HG02623 (cell line): ENCODE measurements around the gene PTPA.

ENCODE experiments used
- ATAC-seq: cut with Tn5 transposase; IDR thresholded peaks from one replicate; pipeline ENCODE4 v1.9.1; 2021; ENCODE audit warnings: moderate library complexity; ENCODE audit not compliant: unreplicated experiment

The PTPA gene

DNA sequence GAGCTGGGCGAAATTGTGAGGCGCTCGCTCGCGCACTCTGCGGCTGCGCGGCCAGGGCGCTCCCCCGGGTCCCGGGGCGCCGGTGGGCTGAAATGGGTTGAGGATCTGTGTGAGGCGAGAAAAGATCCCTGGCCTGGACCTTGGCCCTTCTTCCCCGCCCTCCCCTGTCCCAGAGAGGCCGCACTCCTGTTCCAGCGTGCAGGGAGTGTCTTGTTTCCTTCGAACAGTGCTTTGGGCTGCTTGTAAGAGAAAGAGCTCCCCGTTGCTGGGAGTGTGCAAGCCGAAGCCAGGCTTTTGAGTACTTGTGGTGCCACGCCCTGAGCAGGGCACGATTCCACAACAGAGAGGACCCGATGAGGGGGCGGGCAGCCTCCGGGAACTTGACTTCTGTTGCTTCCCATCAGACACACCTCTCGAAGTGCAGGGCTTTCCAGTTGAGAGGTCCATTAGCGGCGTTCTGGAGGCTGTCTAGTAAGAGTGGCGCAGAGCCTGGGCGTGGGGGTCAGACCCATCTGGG lies 29.8 kb upstream of the PTPA start:
- no peak for ATAC-seq

DNA sequence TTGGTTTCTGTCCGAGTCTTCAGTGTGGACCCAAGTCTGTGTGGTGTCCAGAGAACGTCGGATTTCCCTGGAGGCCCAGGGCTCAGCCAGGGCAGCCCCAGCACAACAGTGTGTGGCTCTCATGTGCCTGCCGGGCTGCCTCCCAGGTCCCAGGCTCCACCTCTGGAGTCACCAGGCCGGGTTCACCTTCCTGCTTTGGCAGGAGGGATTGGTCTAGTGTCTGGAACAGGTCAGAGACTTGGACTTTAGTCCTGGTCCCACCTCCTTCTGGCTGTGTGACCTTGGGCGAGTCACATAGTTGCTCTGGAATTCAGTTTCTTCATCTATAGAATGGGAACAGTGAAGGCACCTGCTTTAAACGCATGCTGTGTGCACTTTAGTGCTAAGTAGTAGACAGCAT lies 27.1 kb upstream of the PTPA start:
- no peak for ATAC-seq

DNA sequence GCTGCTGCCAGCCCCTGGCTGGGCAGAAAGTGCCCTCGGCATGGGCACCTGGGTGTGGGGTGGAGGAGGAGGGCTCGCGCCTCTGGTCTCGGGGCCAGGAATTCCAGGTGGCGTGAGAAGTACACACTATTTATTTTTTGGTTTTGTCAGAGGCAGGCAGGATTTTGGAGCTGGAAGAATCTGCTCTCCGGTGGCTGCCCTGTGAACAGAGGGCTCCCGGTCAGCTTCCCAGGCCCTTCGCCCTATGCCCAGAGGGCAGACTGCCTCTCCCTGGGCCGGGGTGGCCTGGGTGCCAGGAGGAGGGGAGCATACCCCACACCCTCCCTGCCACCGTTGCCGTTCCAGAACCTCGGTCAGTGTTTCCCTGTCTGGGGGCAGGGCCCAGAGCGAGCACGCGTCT lies 22.0 kb upstream of the PTPA start:
- ATAC-seq: no peak

DNA sequence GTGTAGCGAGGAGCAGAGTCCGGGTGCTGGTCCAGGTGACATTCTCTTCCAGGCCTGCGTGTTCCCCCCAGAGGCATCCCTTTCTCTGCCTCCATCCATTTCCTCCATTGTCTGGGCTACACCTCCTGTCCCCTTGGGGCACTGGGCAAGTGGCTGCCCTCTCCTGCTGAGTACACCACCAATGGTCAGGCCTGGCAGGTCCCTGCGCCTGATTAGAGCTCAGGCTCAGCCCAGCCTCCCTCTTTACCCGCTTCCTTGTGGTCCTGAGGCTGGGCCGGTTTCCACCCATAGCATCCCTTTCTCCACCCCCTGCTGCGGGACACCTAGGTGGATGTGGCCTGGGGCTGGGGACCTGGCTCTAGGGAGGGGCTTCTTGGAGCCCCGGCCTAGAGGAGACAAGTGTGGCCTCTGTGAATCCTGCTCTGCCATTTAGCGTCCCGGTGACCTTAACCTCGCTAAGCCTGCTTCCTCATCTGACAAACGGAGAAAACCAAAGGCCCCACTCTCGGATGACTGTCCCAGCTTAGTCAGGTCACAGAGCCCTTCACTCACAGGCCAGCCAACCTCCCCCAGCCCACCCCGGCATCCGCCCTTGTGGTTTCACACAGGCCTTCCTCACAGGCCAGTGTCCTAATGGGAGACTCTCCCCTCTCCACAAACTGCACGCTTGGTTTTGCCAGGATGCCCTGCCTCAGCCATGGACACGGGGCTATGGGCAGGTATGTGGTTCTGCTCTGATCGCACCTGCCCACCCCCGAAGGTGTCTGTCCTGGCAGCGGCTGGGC lies 17.4 kb upstream of the PTPA start:
- ATAC-seq: no peak

DNA sequence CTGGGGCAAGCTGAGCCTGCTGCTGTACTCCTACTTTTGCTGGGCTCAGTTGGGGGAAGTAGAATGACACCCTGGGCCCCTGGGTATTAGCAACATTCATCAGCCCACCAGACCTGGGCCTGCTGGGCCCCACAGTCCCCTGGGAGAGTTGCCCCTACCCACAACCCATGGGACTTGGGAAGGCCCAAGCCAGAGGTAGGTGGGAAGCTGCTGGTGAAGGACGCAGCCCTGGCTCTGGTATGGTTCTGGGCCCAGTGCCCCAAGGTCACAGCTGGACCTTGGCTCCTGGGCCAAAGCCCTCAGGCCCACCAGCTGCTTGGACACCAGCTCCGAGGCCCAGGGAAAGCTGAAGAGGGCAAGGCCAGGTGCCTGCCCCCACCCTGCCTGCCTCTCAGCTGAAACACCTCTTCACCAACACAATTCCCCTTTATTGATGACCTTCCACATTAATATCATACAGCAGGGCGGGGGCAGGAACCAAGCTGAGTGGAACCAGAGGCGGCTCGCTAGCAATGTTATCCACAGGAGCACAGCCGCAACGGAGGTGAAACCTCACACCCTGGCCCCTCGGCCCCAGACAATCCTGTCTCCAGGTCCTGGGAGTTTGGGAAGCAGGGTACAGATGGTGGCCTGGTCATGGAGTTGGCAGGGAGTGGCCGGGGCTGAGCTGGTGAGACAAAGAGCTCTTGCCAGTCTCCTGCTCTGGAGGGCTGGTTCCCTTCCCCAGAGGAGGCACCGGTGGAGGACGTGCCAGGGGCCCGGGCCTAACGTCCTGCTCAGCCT lies 16.6 kb upstream of the PTPA start:
- no peak for ATAC-seq

DNA sequence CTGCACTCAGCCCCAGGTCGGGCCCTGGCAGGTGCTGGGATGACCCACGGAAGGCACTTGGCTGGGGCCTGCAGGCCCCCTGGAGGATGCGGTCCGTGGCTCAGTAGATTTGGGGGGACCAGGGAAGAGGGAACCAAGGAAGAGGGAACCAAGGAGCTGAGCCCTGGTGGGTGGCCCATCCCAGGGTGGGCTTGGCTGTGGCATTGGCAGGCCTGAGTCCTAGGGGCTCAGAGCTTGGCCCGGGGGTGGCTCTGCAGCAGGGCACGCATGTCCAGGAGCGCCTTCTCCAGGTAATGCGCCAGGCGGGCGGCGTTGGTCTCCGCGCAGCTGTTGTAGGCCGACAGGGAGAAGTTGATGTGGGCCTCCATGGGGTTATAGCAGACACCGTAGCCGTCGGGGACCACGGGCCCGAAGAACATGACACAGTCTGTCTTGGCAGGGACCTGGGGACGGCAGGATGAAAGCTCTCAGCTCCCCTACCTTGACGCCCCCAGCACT lies 16.0 kb upstream of the PTPA start:
- ATAC-seq: no peak

DNA sequence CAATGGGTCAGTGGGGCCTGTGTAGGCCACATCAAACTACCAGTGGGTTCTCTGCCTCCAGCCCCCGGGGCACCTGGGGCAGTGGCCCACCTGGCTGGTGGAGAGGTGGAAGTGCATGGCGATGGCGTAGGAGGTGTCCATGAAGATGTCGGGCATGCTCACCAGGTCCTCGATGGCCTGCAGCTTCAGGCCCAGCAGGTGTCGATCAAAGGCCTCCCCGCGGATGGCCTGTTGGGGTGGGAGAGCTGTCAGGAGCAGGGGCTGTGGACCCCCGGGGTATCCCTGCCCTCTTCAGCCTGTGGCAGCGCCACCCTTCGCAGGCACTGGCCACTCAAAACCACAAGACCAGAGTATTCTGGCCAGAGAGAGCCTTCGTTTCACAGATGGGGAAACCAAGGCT lies 15.3 kb upstream of the PTPA start:
- ATAC-seq: no peak

DNA sequence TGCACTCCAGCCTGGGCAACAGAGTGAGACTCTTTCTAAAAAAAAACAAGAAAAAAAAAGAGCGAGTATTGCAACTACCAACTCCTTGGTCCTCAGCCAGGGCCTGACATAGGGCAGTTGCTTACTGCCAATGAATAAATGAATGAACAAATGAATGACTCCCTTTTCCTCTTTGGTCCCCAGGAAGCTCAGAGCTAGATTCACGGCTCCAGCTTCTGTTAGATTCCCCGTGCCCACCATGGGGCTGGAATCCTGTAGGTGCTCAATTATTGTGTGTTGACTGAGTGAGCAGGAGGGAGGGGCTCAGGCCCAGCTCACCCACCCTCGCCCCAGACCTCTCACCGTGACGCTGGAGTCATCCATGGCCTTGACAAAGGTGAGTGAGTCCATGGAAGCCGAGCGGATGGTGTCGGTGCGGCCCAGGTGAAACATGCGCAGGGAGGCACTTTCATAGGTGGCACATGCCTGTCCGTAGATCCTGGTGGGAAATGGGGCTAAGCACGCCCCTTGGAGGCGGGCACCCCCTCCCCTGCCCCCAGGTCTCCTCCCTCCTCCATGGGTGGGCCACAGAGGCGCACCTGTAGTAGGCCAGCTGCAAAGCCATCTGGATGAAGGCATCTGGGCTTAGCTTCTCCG lies 13.4 kb upstream of the PTPA start:
- no peak for ATAC-seq

DNA sequence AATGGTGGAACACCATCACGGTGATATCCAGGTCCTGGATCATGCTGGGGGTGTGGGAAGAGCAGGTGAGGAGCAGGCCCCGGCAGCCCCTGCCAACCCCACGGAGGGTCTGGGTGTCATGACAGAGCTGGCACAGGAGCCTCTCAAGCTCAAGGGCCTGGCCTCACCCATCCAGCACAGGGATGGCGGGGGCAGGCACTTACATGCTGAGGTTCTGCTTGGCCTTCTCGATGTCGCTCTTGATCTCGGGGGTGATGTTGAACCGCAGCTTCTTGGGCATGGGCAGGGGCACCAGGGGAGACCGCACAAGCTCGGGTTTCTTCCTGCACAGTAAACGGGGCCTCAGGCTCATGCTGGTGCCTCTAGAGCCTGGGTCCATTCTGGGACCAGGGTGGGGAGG lies 12.9 kb upstream of the PTPA start:
- ATAC-seq: no peak

DNA sequence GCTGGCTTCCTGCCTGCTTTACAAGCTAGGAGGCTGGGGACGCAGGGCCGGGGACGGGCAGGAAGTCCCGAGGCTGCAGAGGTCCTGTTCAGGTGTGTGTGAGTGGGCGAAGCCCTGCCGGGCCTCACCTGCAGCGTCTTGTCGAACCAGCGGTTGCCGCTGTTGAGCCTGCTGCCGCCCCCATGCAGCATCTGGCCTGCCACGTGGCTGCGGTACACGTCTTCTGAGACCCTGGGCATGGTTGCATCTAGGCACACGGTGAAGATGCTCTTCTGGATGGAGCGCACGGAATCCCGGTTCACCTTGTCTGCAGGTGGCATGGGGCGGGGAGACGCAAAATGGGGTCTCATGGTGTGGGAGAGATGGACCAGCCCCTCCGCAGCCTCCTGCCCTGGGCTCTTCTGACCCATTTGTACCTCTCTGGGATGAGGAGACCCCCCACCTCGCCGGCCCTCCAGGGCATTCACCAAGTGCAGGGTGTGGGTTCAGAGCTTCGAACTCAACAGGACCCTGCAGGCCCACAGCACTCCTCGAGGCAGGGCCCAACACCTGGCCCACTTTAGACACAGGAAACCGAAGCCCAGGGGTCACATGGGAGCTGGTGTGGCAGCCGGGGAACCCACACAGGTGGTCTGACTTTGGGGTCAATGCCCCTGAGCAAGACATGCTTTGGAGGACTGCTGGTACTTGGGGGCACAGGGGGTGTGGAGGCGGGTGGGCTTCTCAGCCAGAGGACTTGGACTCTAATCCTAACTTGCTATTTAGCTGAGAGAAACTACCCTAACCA lies 10.6 kb upstream of the PTPA start:
- no peak for ATAC-seq

DNA sequence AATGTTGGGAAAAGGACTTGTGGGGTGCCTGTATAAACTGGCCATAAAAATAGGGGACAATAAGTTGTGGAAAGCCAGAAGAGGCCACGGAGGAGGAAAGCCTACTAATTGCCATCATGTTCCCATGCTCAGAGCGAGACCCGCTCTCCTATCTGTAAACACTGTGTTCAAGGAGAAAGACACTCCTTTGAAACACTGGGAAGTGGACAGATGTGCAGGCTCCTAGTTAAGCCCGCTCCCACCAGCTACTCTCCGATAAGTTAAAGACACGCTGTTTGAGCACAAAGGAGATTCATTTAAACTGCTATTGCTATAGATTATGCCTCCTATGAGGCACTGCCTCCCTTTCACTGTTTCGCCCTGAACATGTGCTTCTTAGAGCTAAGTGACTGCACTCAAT lies 9.9 kb upstream of the PTPA start:
- no peak for ATAC-seq

DNA sequence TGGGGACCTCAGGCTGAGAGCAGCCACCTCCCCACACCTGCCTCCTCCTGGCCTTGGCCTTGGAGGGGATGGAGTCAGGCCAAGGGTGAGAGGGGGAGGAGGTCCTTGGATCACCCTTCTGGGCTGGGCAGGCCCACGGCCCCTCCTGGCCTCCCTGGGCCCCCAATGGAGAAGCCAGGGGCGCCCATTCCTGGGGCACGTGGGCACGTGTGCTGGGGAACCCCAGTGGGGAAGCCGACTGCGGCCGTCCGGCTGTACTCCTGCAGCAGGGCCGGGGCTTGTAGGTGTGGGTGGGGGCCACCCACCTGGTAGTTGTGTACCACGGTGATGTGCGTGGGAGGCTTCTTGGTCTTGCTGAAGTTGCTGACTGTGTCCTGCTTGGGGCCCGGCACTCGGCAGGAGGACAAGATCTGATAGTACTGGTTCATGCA lies 9.1 kb upstream of the PTPA start:
- ATAC-seq: no peak

DNA sequence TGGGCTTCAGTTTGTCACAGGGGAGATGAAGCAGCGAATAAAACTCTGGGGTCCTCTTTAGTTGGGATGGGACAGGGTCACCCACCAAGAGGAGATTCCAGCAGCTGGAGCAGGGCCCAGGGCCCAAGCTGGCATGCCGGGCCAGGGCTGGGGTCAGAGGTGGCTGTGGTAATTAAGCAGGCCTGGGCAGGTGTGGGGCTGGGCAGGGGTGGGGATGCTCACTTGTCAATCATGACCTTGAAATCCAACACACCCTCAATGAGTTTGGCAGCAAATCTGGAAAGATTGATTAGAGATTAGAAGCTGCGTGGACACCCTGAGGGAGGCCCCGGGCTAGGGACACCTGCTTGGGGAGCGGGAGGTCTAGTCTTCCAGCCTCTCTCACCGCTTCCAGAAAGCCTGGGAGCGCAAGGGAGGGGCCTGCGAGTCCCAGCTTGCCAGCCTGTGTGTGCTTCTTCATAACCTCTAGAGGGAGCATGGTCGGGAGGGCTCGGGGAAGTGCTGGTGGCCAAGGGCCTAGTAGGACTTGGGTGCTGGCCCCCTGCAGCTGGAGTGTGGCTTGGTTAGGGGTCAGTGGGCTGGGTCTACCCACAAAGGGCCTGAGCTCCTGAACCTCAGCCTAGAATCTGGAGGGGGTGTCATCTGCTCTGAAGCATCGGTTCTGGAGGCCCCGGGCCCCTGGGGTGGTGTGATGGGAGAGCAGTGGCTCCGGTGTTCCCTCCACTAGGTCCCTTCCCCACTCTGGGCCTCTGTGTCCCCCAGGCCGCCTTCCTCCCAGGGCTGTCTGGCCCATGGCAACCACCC lies 8.2 kb upstream of the PTPA start:
- no peak for ATAC-seq

DNA sequence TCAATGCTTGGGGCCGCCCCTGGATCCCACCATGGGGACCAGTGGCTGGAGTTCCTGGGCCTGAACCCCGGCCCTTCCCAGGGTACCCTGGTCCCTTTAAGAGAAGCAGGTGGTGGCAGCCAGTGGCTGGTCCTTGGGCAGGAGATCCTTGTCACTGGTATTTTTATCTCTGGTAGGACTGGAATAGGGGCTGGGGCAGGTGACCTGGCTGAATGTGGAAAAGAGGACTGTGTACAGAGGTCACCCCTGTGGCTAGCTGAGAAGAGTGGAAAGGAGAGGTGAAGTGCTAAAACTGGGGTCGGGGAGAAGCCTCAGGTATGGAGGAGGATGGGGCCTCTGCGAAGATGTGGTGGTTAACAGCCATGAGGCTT lies 7.6 kb upstream of the PTPA start:
- no peak for ATAC-seq

DNA sequence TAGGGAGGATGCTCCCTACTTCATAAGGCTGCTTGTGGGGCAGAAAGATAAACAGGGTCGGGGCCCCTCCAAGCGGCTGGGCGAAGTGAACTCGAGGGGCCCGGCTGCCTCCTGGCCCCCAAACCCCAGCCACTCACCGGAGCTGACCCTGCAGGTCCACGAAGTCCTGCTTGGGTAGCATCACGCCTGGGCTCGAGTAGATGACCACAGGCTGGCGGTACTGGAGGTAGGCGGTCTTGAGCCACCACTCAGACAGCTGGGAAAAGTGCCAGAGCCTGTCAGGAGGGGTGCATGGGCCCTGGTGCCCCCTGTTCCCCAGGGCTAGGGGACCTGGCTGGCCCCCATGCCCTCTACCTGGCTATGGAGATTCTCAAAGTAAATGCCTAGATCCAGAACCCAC lies 7.2 kb upstream of the PTPA start:
- no peak for ATAC-seq

DNA sequence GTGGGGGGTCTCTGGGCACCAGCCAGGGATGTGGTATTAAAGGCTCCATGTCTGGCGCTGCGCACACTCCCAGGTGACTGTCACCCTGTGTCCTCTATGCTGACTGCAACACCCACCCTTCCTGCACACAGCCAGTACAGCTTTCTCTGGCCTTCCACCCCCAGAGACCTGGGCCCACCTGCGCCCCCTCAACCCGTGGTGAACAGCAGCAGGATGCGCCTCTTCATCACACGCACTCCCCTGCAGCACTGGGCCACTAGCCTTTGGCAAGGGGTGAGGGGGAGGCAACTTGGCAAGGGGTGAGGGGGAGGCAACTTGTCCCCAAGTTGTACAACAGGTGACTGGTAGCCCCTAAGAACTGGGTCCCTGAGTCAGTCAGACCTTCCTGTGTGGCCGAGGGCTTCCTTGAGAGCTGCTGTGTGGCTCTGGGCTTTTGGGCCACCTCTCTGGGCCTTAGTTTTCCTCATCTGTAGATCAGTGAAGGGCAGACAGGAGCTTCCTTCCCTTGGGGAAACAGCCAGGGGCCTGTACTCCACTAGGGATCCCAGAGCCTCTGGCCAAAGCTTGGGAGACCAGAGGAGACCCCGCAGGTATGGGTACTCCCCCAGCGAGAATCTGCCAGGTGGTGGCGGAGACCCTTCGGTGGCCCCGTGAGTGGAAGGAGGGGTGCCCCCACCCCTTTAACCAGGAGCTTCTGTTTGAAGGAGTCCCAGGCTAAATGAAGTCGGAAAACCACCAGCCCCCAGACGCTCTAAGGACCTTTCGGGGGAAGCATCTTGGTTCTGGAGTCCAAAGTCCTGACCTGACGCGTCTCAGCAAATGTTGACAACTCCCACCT lies 5.1 kb upstream of the PTPA start:
- no peak for ATAC-seq

DNA sequence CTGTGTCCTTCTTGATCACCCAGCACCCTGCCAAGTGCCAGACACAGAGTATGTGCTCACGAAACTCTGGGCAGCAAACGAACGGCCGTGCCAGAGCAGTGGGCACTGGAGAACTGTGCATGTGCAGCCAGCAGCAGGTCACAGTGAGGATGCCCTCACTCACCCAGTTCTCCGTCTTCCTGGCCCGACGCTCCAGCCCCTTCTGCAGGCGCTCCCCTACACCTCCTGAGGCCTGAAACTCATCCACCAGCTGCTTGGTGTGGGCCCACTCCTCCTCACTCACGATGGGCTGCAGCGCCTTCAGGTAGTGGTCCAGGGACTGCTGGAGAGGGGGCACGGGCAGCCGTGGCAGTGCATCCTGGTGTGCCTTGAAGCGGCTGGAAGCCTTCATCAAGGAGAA lies 3.6 kb upstream of the PTPA start:
- ATAC-seq: no peak

DNA sequence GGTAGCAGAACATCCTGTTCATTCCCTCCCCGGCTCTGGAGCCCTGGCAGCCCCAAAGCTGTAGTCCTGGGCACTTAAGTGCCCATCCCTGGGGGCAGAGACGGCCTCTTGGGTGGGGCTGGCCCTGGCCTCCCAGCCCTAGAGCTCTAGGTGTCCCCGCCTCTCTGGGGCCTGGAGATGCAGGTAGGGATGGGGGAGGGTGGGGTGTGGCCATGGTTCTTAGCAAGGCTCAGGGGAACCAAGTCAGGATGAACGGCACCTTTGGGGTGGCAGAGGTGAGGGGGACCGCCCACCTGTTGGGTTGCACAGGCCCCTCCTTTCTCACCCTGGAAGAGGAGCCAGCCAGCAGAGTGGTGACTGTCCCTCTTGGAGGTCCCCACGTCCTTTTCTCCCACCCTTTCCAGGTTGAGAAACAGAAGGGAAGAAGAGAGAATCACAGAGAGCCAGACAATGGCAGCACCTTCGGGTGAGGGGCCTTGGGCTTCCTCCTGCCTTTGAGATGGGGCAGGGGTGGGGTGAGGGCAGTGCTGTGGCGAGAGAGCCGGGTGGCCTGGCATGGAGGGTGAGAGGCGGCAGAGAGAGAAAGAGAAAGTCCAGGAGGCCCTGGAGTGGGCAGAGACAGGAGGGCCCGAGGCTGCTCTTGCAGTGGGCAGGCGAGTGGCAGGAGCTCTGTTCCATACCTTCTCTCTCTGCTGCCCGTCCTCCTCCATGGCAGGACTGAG lies 3.0 kb upstream of the PTPA start:
- no peak for ATAC-seq
